ENCODE data around the gene HHEX.

GRCh38 chr10:92692080-92692671, 2.4 kb downstream of the HHEX start:
- TF ChIP-seq CTCF (optimal IDR thresholded peaks at IDR 0.05 in 1 of 3, IDR thresholded peaks at IDR 0.05 in 1 of 3, conservative IDR thresholded peaks at IDR 0.05 in 1 of 3; ENCODE audit: extremely low read depth in 1 of 3, insufficient read depth in 2 of 3, low read length in 3 of 3) (no peak), EZH2 (IDR thresholded peaks at IDR 0.05; ENCODE audit: low read length) (peak; percentile 40)
